GM18519 (cell line): ENCODE measurements around the gene ZNF618.

ENCODE experiments used
- ATAC-seq: cut with Tn5 transposase; IDR thresholded peaks from one replicate; pipeline ENCODE4 v1.9.1; 2021; ENCODE audit warnings: mild to moderate bottlenecking, moderate library complexity; ENCODE audit not compliant: unreplicated experiment, low FRiP score

ZNF618 gene

GRCh38 chr9:114089206-114089840 is 213.2 kb downstream of the ZNF618 start:
- no peak for ATAC-seq

- ATAC-seq, result no peak
Measured at GRCh38 chr9:114090798-114091197, 214.7 kb downstream of the ZNF618 start.

GRCh38 chr9:114091711-114092110 is 215.6 kb downstream of the ZNF618 start:
- ATAC-seq, result no peak

GRCh38 chr9:114092336-114092735 is 216.2 kb downstream of the ZNF618 start:
- no peak for ATAC-seq

- ATAC-seq, result no peak
Measured at GRCh38 chr9:114093031-114093471, 216.9 kb downstream of the ZNF618 start.

GRCh38 chr9:114093761-114094505 is 217.8 kb downstream of the ZNF618 start:
- ATAC-seq, result no peak

- ATAC-seq, result no peak
Measured at GRCh38 chr9:114094971-114095370, 218.9 kb downstream of the ZNF618 start.

- ATAC-seq, result no peak
Measured at GRCh38 chr9:114096041-114096511, 220.0 kb downstream of the ZNF618 start.

- ATAC-seq, result no peak
Measured at GRCh38 chr9:114096866-114097612, 220.9 kb downstream of the ZNF618 start.

- ATAC-seq, result no peak
Measured at GRCh38 chr9:114097613-114098020, 221.5 kb downstream of the ZNF618 start.

- no peak for ATAC-seq
Measured at GRCh38 chr9:114098021-114098935, 222.2 kb downstream of the ZNF618 start.

GRCh38 chr9:114098936-114099668 is 223.0 kb downstream of the ZNF618 start, which contains the start of gene KIF12:
Gene KIF12 (minus strand): TSS chr9:114099292. CDS start chr9:114099276, 16 bp downstream.
- no peak for ATAC-seq

- no peak for ATAC-seq
Measured at GRCh38 chr9:114099669-114100270, 223.7 kb downstream of the ZNF618 start.

- ATAC-seq, result no peak
Measured at GRCh38 chr9:114100536-114100935, 224.4 kb downstream of the ZNF618 start.

GRCh38 chr9:114102484-114102883 is 226.4 kb downstream of the ZNF618 start:
- no peak for ATAC-seq

- ATAC-seq, result no peak
Measured at GRCh38 chr9:114105236-114105635, 229.1 kb downstream of the ZNF618 start.
